Measurements from ENCODE around the gene ATP5F1B.

DNA sequence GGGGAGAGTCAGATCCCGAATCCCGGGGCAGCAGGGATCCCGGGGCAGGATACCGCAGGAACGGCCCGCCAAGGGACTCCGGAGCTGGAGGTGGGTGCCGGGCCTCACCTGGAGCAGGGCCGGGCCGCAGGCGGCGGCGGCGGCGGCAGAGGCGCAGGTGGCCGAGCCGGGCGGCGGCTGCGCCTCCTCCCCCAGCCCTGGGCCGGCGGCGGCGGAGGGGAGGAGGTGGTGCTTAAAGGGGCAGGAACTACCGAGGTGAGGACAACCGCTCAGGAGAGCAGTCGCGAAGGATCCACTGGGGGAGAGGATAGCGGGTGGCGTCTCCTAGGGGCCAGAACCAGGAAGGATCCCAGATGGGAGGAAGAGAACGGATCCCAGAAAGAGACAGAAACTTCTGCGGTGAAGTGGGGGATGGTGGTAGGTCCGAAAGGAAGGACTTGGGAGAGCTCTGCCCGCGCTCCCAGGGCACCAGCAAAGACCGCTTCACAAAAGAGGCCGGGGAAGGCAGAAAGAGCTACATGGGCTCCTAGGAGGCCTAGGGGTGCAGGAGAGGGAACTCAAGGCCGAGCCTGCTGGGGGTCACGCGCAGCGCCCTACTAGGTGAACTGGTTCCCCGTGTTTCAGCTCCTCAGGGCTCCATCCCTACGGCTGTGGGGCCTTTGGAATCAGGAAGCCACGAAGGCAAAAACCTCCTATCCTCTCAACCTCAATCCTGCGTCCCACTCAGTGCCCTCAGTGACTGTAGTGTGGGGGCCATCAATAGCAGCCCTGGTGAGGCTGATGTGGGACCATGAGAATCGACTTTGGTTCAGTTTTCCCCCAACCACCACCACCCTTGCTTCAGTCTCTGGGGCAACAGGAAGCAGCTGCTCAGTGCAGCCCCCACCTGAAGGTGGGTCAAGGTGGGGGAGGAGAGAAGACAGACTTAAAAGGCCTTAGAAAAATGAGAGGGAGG is 10.7 kb downstream of the ATP5F1B start:
- peak; percentile 55 to 65 for TF ChIP-seq CTCF (conservative IDR thresholded peaks at IDR 0.05 in 1 of 2, IDR thresholded peaks at IDR 0.05 in 1 of 2; ENCODE audit: low read depth in 1 of 2, low read length in 2 of 2)
- TF ChIP-seq EZH2 (IDR thresholded peaks at IDR 0.05; ENCODE audit: low read length, missing control alignments), result no peak
